H9 (cell line): ENCODE measurements around the gene UGT1A8. TPM values are rescaled to one million over a fixed set of nuclear protein-coding genes. Genes with fewer than 3 reads are reported as not detected.

ENCODE experiments used
- DNase-seq: peaks from one replicate; pipeline ENCODE4 v3.0.0-alpha.2; 2017
- H2AFZ ChIP-seq: one replicate; pipeline ENCODE4 v1.6.1; 2013; ENCODE audit warnings: mild to moderate bottlenecking, low read length, control low read depth, moderate library complexity
- H2AK5ac ChIP-seq: 2 replicates; pipeline ENCODE4 v1.6.1; 2013; ENCODE audit warnings: low read length, control low read depth, mixed read lengths; ENCODE audit not compliant: insufficient read length
- H2BK120ac ChIP-seq: one replicate; pipeline ENCODE4 v1.6.1; 2013; ENCODE audit warnings: low read depth, mild to moderate bottlenecking, low read length, control low read depth, inconsistent platforms; ENCODE audit not compliant: poor library complexity, severe bottlenecking
- H2BK12ac ChIP-seq: 2 replicates; pipeline ENCODE4 v1.6.1; 2013; ENCODE audit warnings: low read length, control low read depth, mixed read lengths, low read depth; ENCODE audit not compliant: insufficient read length
- H2BK15ac ChIP-seq: 2 replicates; pipeline ENCODE4 v1.6.1; 2013; ENCODE audit warnings: low read depth, low read length, control low read depth
- H2BK20ac ChIP-seq: one replicate; pipeline ENCODE4 v1.6.1; 2013; ENCODE audit warnings: low read depth, mild to moderate bottlenecking, low read length, control low read depth, inconsistent platforms; ENCODE audit not compliant: poor library complexity, severe bottlenecking
- H2BK5ac ChIP-seq: 2 replicates; pipeline ENCODE4 v1.6.1; 2013; ENCODE audit warnings: low read length, control low read depth, mixed read lengths; ENCODE audit not compliant: insufficient read length
- H3K14ac ChIP-seq: 2 replicates; pipeline ENCODE4 v1.6.1; 2013; ENCODE audit warnings: low read length, control low read depth; ENCODE audit not compliant: insufficient read depth
- H3K18ac ChIP-seq: 2 replicates; pipeline ENCODE4 v1.6.1; 2013; ENCODE audit warnings: low read depth, mild to moderate bottlenecking, mixed read lengths, low read length, control low read depth; ENCODE audit not compliant: insufficient read length
- H3K23ac ChIP-seq: 2 replicates; pipeline ENCODE4 v1.6.1; 2013; ENCODE audit warnings: low read length, control low read depth, mixed read lengths, low read depth; ENCODE audit not compliant: insufficient read length
- H3K23me2 ChIP-seq: 2 replicates; pipeline ENCODE4 v1.6.1; 2013; ENCODE audit warnings: low read depth, mild to moderate bottlenecking, mixed read lengths, low read length, control low read depth; ENCODE audit not compliant: insufficient read length, poor library complexity, severe bottlenecking
- H3K27ac ChIP-seq: 2 replicates; pipeline ENCODE4 v1.5.1; 2013; ENCODE audit warnings: low read length, control low read depth, mixed read lengths, low read depth; ENCODE audit not compliant: insufficient read length
- H3K27me3 ChIP-seq: 2 replicates; pipeline ENCODE4 v1.6.1; 2013; ENCODE audit warnings: low read length, control low read depth, inconsistent platforms; ENCODE audit not compliant: insufficient read depth
- H3K4ac ChIP-seq: 2 replicates; pipeline ENCODE4 v1.6.1; 2013; ENCODE audit warnings: low read depth, mild to moderate bottlenecking, control low read depth, inconsistent platforms, low read length, moderate library complexity
- H3K4me1 ChIP-seq: 2 replicates; pipeline ENCODE4 v1.6.1; 2013; ENCODE audit warnings: low read length, control low read depth, inconsistent platforms; ENCODE audit not compliant: insufficient read depth
- H3K4me2 ChIP-seq: 2 replicates; pipeline ENCODE4 v1.6.1; 2013; ENCODE audit warnings: low read length, control low read depth, mixed read lengths; ENCODE audit not compliant: insufficient read length, insufficient read depth
- H3K56ac ChIP-seq: 2 replicates; pipeline ENCODE4 v1.6.1; 2013; ENCODE audit warnings: low read depth, mild to moderate bottlenecking, mixed read lengths, low read length, control low read depth; ENCODE audit not compliant: insufficient read length
- H3K79me1 ChIP-seq: 2 replicates; pipeline ENCODE4 v1.6.1; 2013; ENCODE audit warnings: low read depth, mild to moderate bottlenecking, moderate library complexity, low read length, control low read depth, inconsistent platforms; ENCODE audit not compliant: insufficient read depth, poor library complexity, severe bottlenecking
- H3K79me2 ChIP-seq: 2 replicates; pipeline ENCODE4 v1.6.1; 2013; ENCODE audit warnings: low read length, control low read depth, inconsistent platforms; ENCODE audit not compliant: insufficient read depth
- H3K9ac ChIP-seq: 2 replicates; pipeline ENCODE4 v1.6.1; 2013; ENCODE audit warnings: low read length, control low read depth, mixed read lengths; ENCODE audit not compliant: insufficient read length; ENCODE audit errors: extremely low read depth
- H3K9me3 ChIP-seq: one replicate; pipeline ENCODE4 v1.6.1; 2013; ENCODE audit warnings: low read depth, low read length, inconsistent platforms; ENCODE audit not compliant: control insufficient read depth
- H3T11ph ChIP-seq: one replicate; pipeline ENCODE4 v1.6.1; 2013; ENCODE audit warnings: mild to moderate bottlenecking, low read length, control low read depth, inconsistent platforms
- H4K20me1 ChIP-seq: one replicate; pipeline ENCODE4 v1.6.1; 2013; ENCODE audit not compliant: control insufficient read depth, insufficient read length, insufficient read depth
- H4K5ac ChIP-seq: 2 replicates; pipeline ENCODE4 v1.6.1; 2013; ENCODE audit warnings: low read depth, mild to moderate bottlenecking, mixed read lengths, low read length, control low read depth; ENCODE audit not compliant: insufficient read length
- H4K8ac ChIP-seq: replicated peaks from 2 replicates; pipeline ENCODE4 v1.6.1; 2013; ENCODE audit warnings: low read length, control low read depth, mixed read lengths, low read depth; ENCODE audit not compliant: insufficient read length
- H4K91ac ChIP-seq: 2 replicates; pipeline ENCODE4 v1.6.1; 2013; ENCODE audit warnings: low read depth, mild to moderate bottlenecking, moderate library complexity, mixed read lengths, low read length, control low read depth; ENCODE audit not compliant: insufficient read length
- H3K27ac Mint-ChIP-seq, 3 experiments: 2 replicates in 2 of 3; 3 replicates in 1 of 3; pipeline ENCODE4 v1.8.0; 2020 to 2021; ENCODE audit warnings: mixed read lengths in 3 of 3, mild to moderate bottlenecking in 1 of 3, moderate library complexity in 1 of 3
- H3K27me3 Mint-ChIP-seq: 2 replicates; pipeline ENCODE4 v1.8.0; 2021; ENCODE audit warnings: low read depth, mild to moderate bottlenecking, moderate library complexity, mixed read lengths
- H3K36me3 Mint-ChIP-seq, 3 experiments: 2 replicates in 2 of 3; 3 replicates in 1 of 3; pipeline ENCODE4 v1.8.0; 2020 to 2021; ENCODE audit warnings: low read depth in 3 of 3, mixed read lengths in 3 of 3; ENCODE audit not compliant: insufficient read depth in 1 of 3
- H3K4me1 Mint-ChIP-seq, 2 experiments: 2 replicates each; pipeline ENCODE4 v1.8.0; 2020; ENCODE audit warnings: mixed read lengths in 2 of 2
- H3K4me3 Mint-ChIP-seq, 2 experiments: 2 replicates in 1 of 2; 3 replicates in 1 of 2; pipeline ENCODE4 v1.8.0; 2020 to 2021; ENCODE audit warnings: mild to moderate bottlenecking in 2 of 2, mixed read lengths in 2 of 2, moderate library complexity in 1 of 2
- H3K9me3 Mint-ChIP-seq, 2 experiments: 2 replicates in 1 of 2; 3 replicates in 1 of 2; pipeline ENCODE4 v1.8.0; 2020; ENCODE audit warnings: mild to moderate bottlenecking in 2 of 2, mixed read lengths in 2 of 2, moderate library complexity in 1 of 2
- WGBS: extraction: QIAGEN DNeasy Blood & Tissue Kit; methylation state at CpG from one replicate; pipeline ENCODE4 v1.1.7; 2013; ENCODE audit warnings: missing lambda C conversion rate, low lambda C conversion rate, mixed read lengths; ENCODE audit not compliant: insufficient read length; ENCODE audit errors: extremely low coverage; 5-methylcytosine and 5-hydroxymethylcytosine counted together
- total RNA-seq: library from RNA; stranded (reverse); gene quantifications from 2 replicates; pipeline ENCODE4 v1.2.1, GENCODE V29; 2021
- TF ChIP-seq, protein P1 (sequence below): fragments of 200-600 bp; sonication (generic); conservative IDR thresholded peaks from 3 replicates; pipeline ENCODE4 v1.8.0; 2021; ENCODE audit warnings: antibody characterized with exemption, mild to moderate bottlenecking

UGT1A8 gene
- total RNA-seq, 1 experiment from 2014 or later, result not detected

DNA sequence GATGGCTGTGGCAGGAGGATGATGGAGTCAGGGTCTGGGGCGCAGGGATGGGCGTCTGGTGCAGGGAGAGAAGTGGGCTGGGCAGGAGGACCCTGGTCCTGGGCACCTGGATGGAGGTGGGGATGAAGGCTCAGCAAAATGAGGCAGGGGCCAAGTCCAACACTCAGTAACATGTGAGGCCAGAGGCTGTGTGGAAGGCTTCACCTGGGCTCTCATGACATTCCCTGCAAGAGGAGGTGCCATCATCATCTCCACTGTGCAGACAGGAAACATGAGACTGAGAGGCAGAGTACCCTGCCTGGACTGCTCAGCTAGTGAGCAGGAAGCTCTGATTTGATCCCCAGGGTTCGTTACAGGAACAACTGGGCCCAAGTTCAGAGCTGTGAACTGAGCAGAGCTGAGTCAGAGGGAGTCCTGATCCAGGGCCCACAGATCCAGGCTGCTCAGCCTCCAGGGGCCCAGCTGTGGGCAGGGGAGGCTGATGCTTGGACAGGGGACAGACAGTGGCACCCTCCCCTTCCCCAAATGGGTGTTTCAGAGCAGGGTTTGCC lies 200.0 kb downstream of the UGT1A8 start:
- Histone ChIP-seq H4K91ac (no peak overlapping the region), H3K9ac (no peak overlapping the region), H3K23me2 (no peaks in the 10 kb centered on the region), H3K9me3 (no peaks in the 10 kb centered on the region), H3K14ac (no peak overlapping the region), H2AK5ac (no peak overlapping the region), H3K79me1 (no peaks in the 10 kb centered on the region), H3K27me3 (no peaks in the 10 kb centered on the region), H3K56ac (no peak overlapping the region), H3K4me1 (no peaks in the 10 kb centered on the region), H3K4me2 (no peak overlapping the region), H2BK120ac (no peak overlapping the region), H3K18ac (no peak overlapping the region), H3K27ac (no peak overlapping the region), H2BK12ac (no peak overlapping the region), H3T11ph (no peak overlapping the region), H2BK20ac (no peak overlapping the region), H3K23ac (no peak overlapping the region), H2AFZ (no peak overlapping the region), H4K8ac (no peak overlapping the region), H3K79me2 (no peaks in the 10 kb centered on the region), H4K20me1 (no peaks in the 10 kb centered on the region), H4K5ac (no peak overlapping the region), H2BK15ac (no peak overlapping the region), H2BK5ac (no peak overlapping the region), H3K4ac (no peak overlapping the region)
- H3K27ac Mint-ChIP-seq, result no peak overlapping the region
- no peaks in the 10 kb centered on the region; a peak in 1 of 5 replicates for H3K9me3 Mint-ChIP-seq
- TF ChIP-seq, protein P1, sequence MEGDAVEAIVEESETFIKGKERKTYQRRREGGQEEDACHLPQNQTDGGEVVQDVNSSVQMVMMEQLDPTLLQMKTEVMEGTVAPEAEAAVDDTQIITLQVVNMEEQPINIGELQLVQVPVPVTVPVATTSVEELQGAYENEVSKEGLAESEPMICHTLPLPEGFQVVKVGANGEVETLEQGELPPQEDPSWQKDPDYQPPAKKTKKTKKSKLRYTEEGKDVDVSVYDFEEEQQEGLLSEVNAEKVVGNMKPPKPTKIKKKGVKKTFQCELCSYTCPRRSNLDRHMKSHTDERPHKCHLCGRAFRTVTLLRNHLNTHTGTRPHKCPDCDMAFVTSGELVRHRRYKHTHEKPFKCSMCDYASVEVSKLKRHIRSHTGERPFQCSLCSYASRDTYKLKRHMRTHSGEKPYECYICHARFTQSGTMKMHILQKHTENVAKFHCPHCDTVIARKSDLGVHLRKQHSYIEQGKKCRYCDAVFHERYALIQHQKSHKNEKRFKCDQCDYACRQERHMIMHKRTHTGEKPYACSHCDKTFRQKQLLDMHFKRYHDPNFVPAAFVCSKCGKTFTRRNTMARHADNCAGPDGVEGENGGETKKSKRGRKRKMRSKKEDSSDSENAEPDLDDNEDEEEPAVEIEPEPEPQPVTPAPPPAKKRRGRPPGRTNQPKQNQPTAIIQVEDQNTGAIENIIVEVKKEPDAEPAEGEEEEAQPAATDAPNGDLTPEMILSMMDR, result no peak
- no peaks in the 10 kb centered on the region for H3K4me1 Mint-ChIP-seq
- WGBS, result no CpG with 5 or more reads among the region's 3 CpGs
- no peak overlapping the region for H3K4me3 Mint-ChIP-seq
- DNase-seq, result no peak
- H3K27me3 Mint-ChIP-seq, result peaks cover 7% of the 10 kb centered on the region
- no peaks in the 10 kb centered on the region for H3K36me3 Mint-ChIP-seq
